Activated CD8-positive, alpha-beta T cell treated with anti-CD3 and anti-CD28 coated beads for 36 hours (primary cell): ENCODE data around the gene RFX8. TPM values are rescaled to one million over a fixed set of nuclear protein-coding genes. Genes with fewer than 3 reads are reported as not detected.

Experiments
- ATAC-seq: fragments of 200-7000 bp; cut with Tn5 transposase; one replicate; pipeline ENCODE4 v1.10.0; 2021; ENCODE audit warnings: mild to moderate bottlenecking, moderate library complexity
- CTCF ChIA-PET: fragments of 350-600 bp; sonication (Branson Sonifier 250); formaldehyde crosslinking; loops from one replicate; lab custom pipeline; 2021; ENCODE audit warnings: antibody characterized with exemption; lab: Charles Lee
- POLR2A ChIA-PET: fragments of 350-600 bp; sonication (Branson Sonifier 250); formaldehyde crosslinking; loops from one replicate; lab custom pipeline; 2021; ENCODE audit warnings: antibody characterized with exemption; lab: Charles Lee
- DNase-seq: peaks from one replicate; pipeline ENCODE4 v3.0.0-alpha.2; 2020
- H3K27ac Mint-ChIP-seq: one replicate; pipeline ENCODE4 v1.8.0; 2021; ENCODE audit warnings: mild to moderate bottlenecking, mixed read lengths
- H3K27me3 Mint-ChIP-seq: one replicate; pipeline ENCODE4 v1.8.0; 2021; ENCODE audit warnings: mixed read lengths
- H3K36me3 Mint-ChIP-seq: one replicate; pipeline ENCODE4 v1.8.0; 2021; ENCODE audit warnings: low read depth, mixed read lengths
- H3K4me1 Mint-ChIP-seq: one replicate; pipeline ENCODE4 v1.8.0; 2021; ENCODE audit warnings: low read depth, mixed read lengths
- H3K4me3 Mint-ChIP-seq: one replicate; pipeline ENCODE4 v1.8.0; 2021; ENCODE audit warnings: mild to moderate bottlenecking, moderate library complexity, mixed read lengths
- H3K9me3 Mint-ChIP-seq: one replicate; pipeline ENCODE4 v1.8.0; 2021; ENCODE audit warnings: mixed read lengths
- intact Hi-C: fragments of 100-400 bp; cut with micrococcal nuclease; formaldehyde crosslinking; loops from one replicate; pipeline ENCODE4 v1.10.0; 2022
- total RNA-seq, 2 experiments: library from RNA; stranded (reverse); gene quantifications; one replicate each; pipeline ENCODE4 v1.2.3, GENCODE V29; 2021
- TF ChIP-seq, protein P1 (sequence below): fragments of 200-600 bp; IDR thresholded peaks from one replicate; pipeline ENCODE4 v1.8.0; 2022; ENCODE audit warnings: antibody characterized with exemption, mild to moderate bottlenecking

The RFX8 gene
- total RNA-seq, 2 experiments from 2014 or later, result 0.18 TPM; not detected in 1

DNA sequence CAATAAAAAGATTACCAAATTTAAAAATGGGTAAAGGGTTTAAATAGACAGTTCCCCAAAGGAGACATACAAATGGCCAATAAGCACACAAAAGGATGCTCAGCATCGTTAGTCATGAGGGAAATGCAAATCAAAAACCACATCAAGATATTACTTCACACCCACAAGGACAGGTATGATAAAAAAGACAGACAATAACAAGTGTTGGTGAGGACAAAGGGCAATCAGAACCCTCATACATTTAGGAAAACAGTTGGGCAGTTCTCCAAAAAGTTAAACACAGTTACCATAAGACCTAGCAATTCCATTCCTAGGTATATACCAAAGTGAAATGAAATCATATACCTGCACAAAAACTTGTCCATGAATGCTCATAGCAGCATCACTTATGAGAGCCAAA is 102.1 kb downstream of the RFX8 start:
- intact Hi-C loops, result no loop called here

DNA sequence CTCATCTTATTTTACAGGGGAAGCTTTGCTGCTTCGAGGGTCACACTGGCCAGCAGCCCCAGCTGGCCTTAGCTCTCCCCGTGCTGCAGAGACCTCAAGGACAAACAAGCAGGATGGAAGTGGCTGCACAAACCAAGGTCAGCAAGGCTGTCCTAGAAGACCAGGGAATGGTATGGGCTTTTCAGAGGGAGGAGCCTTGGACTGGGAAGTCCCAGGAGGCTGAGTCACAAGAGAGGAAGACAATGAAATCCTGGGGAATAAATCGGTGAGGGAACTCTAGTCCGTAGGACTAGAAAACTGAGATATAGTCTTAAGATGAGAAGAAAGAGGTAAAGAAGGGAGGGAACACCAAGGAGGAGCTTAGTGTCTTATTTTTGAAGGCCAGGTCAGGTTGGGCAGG is 103.3 kb downstream of the RFX8 start:
- no peak for DNase-seq
- H3K36me3 Mint-ChIP-seq, result no peaks in the 10 kb centered on the region
- H3K4me1 Mint-ChIP-seq, result no peaks in the 10 kb centered on the region
- H3K27me3 Mint-ChIP-seq, result no peaks in the 10 kb centered on the region
- TF ChIP-seq, protein P1, sequence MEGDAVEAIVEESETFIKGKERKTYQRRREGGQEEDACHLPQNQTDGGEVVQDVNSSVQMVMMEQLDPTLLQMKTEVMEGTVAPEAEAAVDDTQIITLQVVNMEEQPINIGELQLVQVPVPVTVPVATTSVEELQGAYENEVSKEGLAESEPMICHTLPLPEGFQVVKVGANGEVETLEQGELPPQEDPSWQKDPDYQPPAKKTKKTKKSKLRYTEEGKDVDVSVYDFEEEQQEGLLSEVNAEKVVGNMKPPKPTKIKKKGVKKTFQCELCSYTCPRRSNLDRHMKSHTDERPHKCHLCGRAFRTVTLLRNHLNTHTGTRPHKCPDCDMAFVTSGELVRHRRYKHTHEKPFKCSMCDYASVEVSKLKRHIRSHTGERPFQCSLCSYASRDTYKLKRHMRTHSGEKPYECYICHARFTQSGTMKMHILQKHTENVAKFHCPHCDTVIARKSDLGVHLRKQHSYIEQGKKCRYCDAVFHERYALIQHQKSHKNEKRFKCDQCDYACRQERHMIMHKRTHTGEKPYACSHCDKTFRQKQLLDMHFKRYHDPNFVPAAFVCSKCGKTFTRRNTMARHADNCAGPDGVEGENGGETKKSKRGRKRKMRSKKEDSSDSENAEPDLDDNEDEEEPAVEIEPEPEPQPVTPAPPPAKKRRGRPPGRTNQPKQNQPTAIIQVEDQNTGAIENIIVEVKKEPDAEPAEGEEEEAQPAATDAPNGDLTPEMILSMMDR, result no peak
- ATAC-seq, result no peak
- peaks cover 5% of the 10 kb centered on the region for H3K9me3 Mint-ChIP-seq
- POLR2A ChIA-PET, result no interaction called here
- intact Hi-C loops, result no loop called here
- no peak overlapping the region for H3K27ac Mint-ChIP-seq
- CTCF ChIA-PET, result no interaction called here
- no peak overlapping the region for H3K4me3 Mint-ChIP-seq

More for the DNA sequence above, 102.1 kb downstream of the RFX8 start:
- Mint-ChIP-seq H3K27me3 (no peaks in the 10 kb centered on the region), H3K27ac (no peak overlapping the region), H3K4me3 (no peak overlapping the region), H3K36me3 (no peaks in the 10 kb centered on the region), H3K4me1 (no peaks in the 10 kb centered on the region), H3K9me3 (peaks cover 5% of the 10 kb centered on the region)
- DNase-seq (no peak), ATAC-seq (no peak)
- CTCF ChIA-PET, result interaction anchor here (1.7 kb wide), 1 partner anchor 31 kb away, joined by 5 read pairs; no protein-coding TSS in a partner anchor
- POLR2A ChIA-PET, result interaction anchor here (0.9 kb wide), 2 partner anchors 11 to 15 kb away, joined by 3 read pairs; partner anchors contain the start of gene CREG2
- TF ChIP-seq, protein P1, result no peak

DNA sequence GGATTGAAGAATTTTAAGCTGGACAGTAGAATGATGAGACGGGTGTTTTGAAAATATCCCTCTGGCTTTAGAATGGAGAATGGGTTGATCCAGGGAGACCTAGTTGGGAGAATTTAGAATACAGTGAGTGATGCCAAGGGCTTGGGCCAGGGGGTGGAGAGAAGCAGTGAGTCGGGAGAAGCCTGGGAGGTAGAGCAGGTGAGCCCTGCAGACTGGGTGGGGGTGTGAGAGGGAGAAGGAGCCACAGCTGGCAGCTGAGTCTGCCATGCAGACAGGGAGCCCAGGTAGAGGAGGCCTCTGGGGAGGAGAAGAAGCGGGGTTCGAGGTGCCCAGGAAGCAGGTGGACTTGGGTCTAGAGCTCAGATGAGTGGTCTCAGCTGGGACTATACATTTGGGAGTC is 105.8 kb downstream of the RFX8 start:
- no peaks in the 10 kb centered on the region for H3K27me3 Mint-ChIP-seq
- no peaks in the 10 kb centered on the region for H3K36me3 Mint-ChIP-seq
- POLR2A ChIA-PET, result no interaction called here
- no peak for ATAC-seq
- no peak overlapping the region for H3K4me3 Mint-ChIP-seq
- H3K9me3 Mint-ChIP-seq, result peaks cover 5% of the 10 kb centered on the region
- TF ChIP-seq, protein P1, result no peak
- H3K4me1 Mint-ChIP-seq, result no peaks in the 10 kb centered on the region
- intact Hi-C loops, result no loop called here
- no peak overlapping the region for H3K27ac Mint-ChIP-seq
- CTCF ChIA-PET, result interaction anchor here (1.1 to 1.7 kb wide), 2 partner anchors 18 to 28 kb away, joined by 3 to 7 read pairs; partner anchors contain the start of gene CREG2
- no peak for DNase-seq

DNA sequence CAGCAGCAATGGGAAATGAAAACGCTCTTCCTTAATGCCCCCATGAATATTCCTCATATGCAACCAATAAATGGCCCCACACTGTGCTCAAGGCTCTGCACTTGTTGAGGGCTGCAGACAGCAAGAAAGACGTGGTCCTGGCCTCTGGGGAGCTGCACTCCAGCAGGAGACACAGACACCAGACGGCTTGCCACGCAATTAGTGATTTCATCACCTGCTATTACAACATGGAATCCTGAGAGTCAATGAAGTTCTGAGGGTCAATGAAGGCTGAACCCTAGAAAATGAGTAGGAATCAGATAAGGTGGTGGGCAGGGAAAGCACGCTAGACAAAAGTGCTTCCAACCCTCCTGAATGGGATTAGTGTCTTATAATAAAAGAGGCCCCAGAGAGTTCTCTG is 106.5 kb downstream of the RFX8 start:
- H3K4me3 Mint-ChIP-seq, result no peak overlapping the region
- no peak for DNase-seq
- POLR2A ChIA-PET, result no interaction called here
- peaks cover 5% of the 10 kb centered on the region for H3K9me3 Mint-ChIP-seq
- H3K27ac Mint-ChIP-seq, result no peak overlapping the region
- no peaks in the 10 kb centered on the region for H3K27me3 Mint-ChIP-seq
- no peaks in the 10 kb centered on the region for H3K36me3 Mint-ChIP-seq
- CTCF ChIA-PET, result interaction anchor here (1.1 kb wide), 1 partner anchor 27 kb away, joined by 3 read pairs; no protein-coding TSS in a partner anchor
- no peaks in the 10 kb centered on the region for H3K4me1 Mint-ChIP-seq
- TF ChIP-seq, protein P1, result no peak
- ATAC-seq, result no peak
- intact Hi-C loops, result no loop called here

DNA sequence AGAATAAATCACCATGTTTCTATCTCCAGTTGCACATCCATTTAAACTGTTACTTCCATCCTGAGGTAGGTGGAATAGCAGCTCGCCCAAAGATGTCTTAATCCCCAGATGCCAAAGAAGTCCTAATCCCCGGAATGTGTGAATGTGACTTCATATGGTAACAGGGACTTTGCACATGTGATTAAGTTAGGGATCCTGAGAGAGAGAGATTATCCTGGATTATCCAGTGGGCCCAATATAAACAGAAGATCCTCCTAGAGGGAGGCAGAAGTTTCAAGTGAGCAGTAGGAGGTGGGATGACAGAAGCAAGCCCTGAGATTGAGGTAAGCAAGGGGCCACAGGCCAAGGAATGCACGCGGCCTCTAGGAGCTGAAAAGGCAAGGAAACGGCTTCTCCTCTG is 107.4 kb downstream of the RFX8 start:
- CTCF ChIA-PET, result no interaction called here
- POLR2A ChIA-PET, result no interaction called here
- H3K4me3 Mint-ChIP-seq, result no peak overlapping the region
- H3K27ac Mint-ChIP-seq, result no peak overlapping the region
- H3K9me3 Mint-ChIP-seq, result no peaks in the 10 kb centered on the region
- peaks cover under 1% of the 10 kb centered on the region for H3K4me1 Mint-ChIP-seq
- H3K36me3 Mint-ChIP-seq, result no peaks in the 10 kb centered on the region
- TF ChIP-seq, protein P1, result no peak
- DNase-seq (no peak), ATAC-seq (no peak)
- H3K27me3 Mint-ChIP-seq, result no peaks in the 10 kb centered on the region
- intact Hi-C loops, result no loop called here
